HT1080 (cell line): ENCODE measurements around the gene ERLIN1. TPM values are rescaled to one million over a fixed set of nuclear protein-coding genes. Genes with fewer than 3 reads are reported as not detected.

Experiments used
- DNase-seq: peaks from one replicate; pipeline ENCODE4 v3.0.0-alpha.2; 2015; ENCODE audit warnings: low read depth
- total RNA-seq: library from RNA; depleted of rRNA; stranded (reverse); fragments of >200 nt; shearing (Covaris generic); gene quantifications from 2 replicates; pipeline ENCODE4 v1.2.3, GENCODE V29; 2014

The ERLIN1 gene
- total RNA-seq, 1 experiment from 2014 or later = 75.2 TPM

GRCh38 chr10:100173035-100173434 is 12.8 kb downstream of the ERLIN1 start:
- no peak for DNase-seq

GRCh38 chr10:100172349-100172748 is 13.5 kb downstream of the ERLIN1 start:
- no peak for DNase-seq

GRCh38 chr10:100168313-100168643 is 17.6 kb downstream of the ERLIN1 start:
- no peak for DNase-seq

- DNase-seq = no peak
Measured at GRCh38 chr10:100167553-100168312, 18.1 kb downstream of the ERLIN1 start.

GRCh38 chr10:100163704-100164621 is 21.9 kb downstream of the ERLIN1 start:
- no peak for DNase-seq

- DNase-seq = no peak
Measured at GRCh38 chr10:100162696-100163095, 23.1 kb downstream of the ERLIN1 start.

GRCh38 chr10:100158044-100158805 is 27.6 kb downstream of the ERLIN1 start:
- DNase-seq = no peak

GRCh38 chr10:100157156-100157555 is 28.7 kb downstream of the ERLIN1 start:
- no peak for DNase-seq

- no peak for DNase-seq
Measured at GRCh38 chr10:100155936-100156335, 29.9 kb downstream of the ERLIN1 start.

GRCh38 chr10:100154666-100155065 is 31.2 kb downstream of the ERLIN1 start:
- DNase-seq = no peak

- DNase-seq = peak; percentile 73
Measured at GRCh38 chr10:100153239-100153825, 32.5 kb downstream of the ERLIN1 start.

GRCh38 chr10:100151723-100152300 is 34.0 kb downstream of the ERLIN1 start:
- no peak for DNase-seq

- peak; percentile 93 for DNase-seq
Measured at GRCh38 chr10:100148353-100149211, 37.2 kb downstream of the ERLIN1 start.

GRCh38 chr10:100146875-100147650 is 38.8 kb downstream of the ERLIN1 start:
- DNase-seq = peak; percentile 9

- DNase-seq = no peak
Measured at GRCh38 chr10:100146398-100146797, 39.4 kb downstream of the ERLIN1 start.

- no peak for DNase-seq
Measured at GRCh38 chr10:100143756-100144155, 42.1 kb downstream of the ERLIN1 start.

- no peak for DNase-seq
Measured at GRCh38 chr10:100141446-100142087, 44.3 kb downstream of the ERLIN1 start.

GRCh38 chr10:100140070-100140469 is 45.8 kb downstream of the ERLIN1 start:
- no peak for DNase-seq
